OCI-LY3 (cell line): ENCODE data around the gene FNDC10.

Source experiments
- H2AFZ ChIP-seq: fragments of 200-600, 300-600 bp; shearing (Covaris generic); 2 replicates; pipeline ENCODE4 v1.6.0; 2014; ENCODE audit warnings: antibody characterized with exemption, low read depth, low read length
- H3K27ac ChIP-seq: fragments of 200-600, 300-600 bp; sonication (generic); 2 replicates; pipeline ENCODE4 v1.5.1; 2014; ENCODE audit warnings: mild to moderate bottlenecking, low read length, moderate library complexity, mixed read lengths
- H3K27me3 ChIP-seq: fragments of 200-600, 300-600 bp; sonication (generic); 2 replicates; pipeline ENCODE4 v1.6.1; 2014; ENCODE audit warnings: low read depth, low read length, mixed read lengths
- H3K36me3 ChIP-seq: fragments of 200-600, 300-600 bp; sonication (generic); replicated peaks from 2 replicates; pipeline ENCODE3; 2014; ENCODE audit warnings: low read depth, low read length, mixed read lengths
- H3K4me1 ChIP-seq: fragments of 300-600, 200-600 bp; sonication (generic); 2 replicates; pipeline ENCODE4 v1.6.1; 2014; ENCODE audit warnings: low read length, mixed read lengths
- H3K4me2 ChIP-seq: fragments of 200-600, 300-600 bp; sonication (generic); 2 replicates; pipeline ENCODE4 v1.6.1; 2014; ENCODE audit warnings: low read length, mixed read lengths
- H3K4me3 ChIP-seq: fragments of 300-600, 200-600 bp; sonication (generic); 2 replicates; pipeline ENCODE4 v1.5.1; 2014; ENCODE audit warnings: antibody characterized with exemption, mild to moderate bottlenecking, low read length, moderate library complexity
- H3K79me2 ChIP-seq: fragments of 300-600, 200-600 bp; shearing (Covaris generic); 2 replicates; pipeline ENCODE4 v1.6.1; 2014; ENCODE audit warnings: mild to moderate bottlenecking, low read length, mixed read lengths
- H3K9ac ChIP-seq: fragments of 300-600, 200-600 bp; shearing (Covaris generic); 2 replicates; pipeline ENCODE4 v1.6.0; 2014; ENCODE audit warnings: mild to moderate bottlenecking, low read length, moderate library complexity
- H3K9me3 ChIP-seq: fragments of 200-600, 300-600 bp; shearing (Covaris generic); 2 replicates; pipeline ENCODE4 v1.6.1; 2014; ENCODE audit warnings: low read length, mixed read lengths; ENCODE audit not compliant: insufficient read depth
- H4K20me1 ChIP-seq: fragments of 200-600, 300-600 bp; sonication (generic); 2 replicates; pipeline ENCODE4 v1.6.1; 2016; ENCODE audit warnings: low read length, mixed read lengths; ENCODE audit not compliant: insufficient read depth
- EZH2phosphoT487 ChIP-seq: fragments of 200-600 bp; shearing (Covaris generic); IDR thresholded peaks from 2 replicates; pipeline ENCODE4 v1.6.1; 2018; ENCODE audit warnings: antibody characterized with exemption, mixed run types, low read depth
- TF ChIP-seq, protein P1 (sequence below): fragments of 200-600, 300-600 bp; sonication (generic); IDR thresholded peaks from 2 replicates; pipeline ENCODE4 v1.5.1; 2014; ENCODE audit warnings: antibody characterized with exemption, low read length, low read depth

Gene FNDC10

DNA sequence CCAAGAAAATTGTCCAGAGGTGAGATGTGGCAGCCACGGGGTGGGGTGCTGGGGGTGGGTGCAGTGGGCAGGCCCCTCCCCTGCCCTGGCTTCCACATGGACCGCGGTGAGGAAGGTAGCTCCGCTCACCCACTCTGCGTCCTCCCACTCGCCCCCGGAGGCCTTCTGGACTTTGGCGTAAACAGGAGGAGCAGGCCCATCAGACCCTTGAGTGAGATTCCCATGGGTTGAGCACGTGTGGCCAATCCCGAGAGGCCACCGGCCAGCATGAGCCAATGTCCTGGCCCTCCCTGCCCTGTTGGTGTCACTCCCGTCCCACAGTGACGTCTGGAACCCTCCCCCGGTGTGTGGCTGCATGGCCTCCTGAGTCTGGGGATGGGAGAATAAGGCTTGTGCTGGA, 51.3 kb downstream of the FNDC10 start:
- no peaks in the 10 kb centered on the region for H3K36me3 ChIP-seq
- no peaks in the 10 kb centered on the region for H3K79me2 ChIP-seq
- no peaks in the 10 kb centered on the region for H3K9me3 ChIP-seq
- H3K4me1 ChIP-seq = no peaks in the 10 kb centered on the region
- H3K27ac ChIP-seq = no peak overlapping the region
- H2AFZ ChIP-seq = no peak overlapping the region
- no peak overlapping the region for H3K9ac ChIP-seq
- TF ChIP-seq, protein P1, sequence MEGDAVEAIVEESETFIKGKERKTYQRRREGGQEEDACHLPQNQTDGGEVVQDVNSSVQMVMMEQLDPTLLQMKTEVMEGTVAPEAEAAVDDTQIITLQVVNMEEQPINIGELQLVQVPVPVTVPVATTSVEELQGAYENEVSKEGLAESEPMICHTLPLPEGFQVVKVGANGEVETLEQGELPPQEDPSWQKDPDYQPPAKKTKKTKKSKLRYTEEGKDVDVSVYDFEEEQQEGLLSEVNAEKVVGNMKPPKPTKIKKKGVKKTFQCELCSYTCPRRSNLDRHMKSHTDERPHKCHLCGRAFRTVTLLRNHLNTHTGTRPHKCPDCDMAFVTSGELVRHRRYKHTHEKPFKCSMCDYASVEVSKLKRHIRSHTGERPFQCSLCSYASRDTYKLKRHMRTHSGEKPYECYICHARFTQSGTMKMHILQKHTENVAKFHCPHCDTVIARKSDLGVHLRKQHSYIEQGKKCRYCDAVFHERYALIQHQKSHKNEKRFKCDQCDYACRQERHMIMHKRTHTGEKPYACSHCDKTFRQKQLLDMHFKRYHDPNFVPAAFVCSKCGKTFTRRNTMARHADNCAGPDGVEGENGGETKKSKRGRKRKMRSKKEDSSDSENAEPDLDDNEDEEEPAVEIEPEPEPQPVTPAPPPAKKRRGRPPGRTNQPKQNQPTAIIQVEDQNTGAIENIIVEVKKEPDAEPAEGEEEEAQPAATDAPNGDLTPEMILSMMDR = no peak
- TF ChIP-seq EZH2phosphoT487 = no peak
- no peak overlapping the region for H3K4me3 ChIP-seq
- no peaks in the 10 kb centered on the region for H3K27me3 ChIP-seq
- H4K20me1 ChIP-seq = no peaks in the 10 kb centered on the region
- H3K4me2 ChIP-seq = no peak overlapping the region
